Measurements from ENCODE around the gene GET4.
"Not testable (repeated sequence)": the region's sequence is repeated elsewhere in the genome, so short reads cannot be mapped to it uniquely, and the experiment has no call there.

GET4 gene

DNA sequence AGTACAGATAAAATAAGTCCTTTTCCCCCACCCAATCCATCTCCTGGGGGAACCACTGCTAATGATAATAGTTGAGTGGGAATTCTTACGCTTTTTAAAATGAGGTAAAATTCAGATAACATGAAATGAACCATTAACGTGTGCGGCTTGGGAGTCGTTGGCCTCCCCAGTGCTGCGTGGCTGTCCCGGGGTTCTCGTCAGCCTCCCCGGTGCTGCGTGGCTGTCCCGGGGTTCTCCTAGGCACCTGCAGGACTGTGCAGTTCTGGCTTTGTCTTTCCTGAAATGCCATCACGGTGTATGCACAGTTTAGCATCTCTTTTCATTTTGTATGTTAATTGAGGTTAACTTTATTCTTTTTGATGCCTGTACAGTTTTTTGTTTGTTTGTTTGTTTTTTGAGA is 30.6 kb upstream of the GET4 start:
- no peak for DNase-seq (ENCODE audit: low read depth)

GRCh38 chr7:846958-847650 is 29.2 kb upstream of the GET4 start:
- not testable (repeated sequence) for DNase-seq (ENCODE audit: low read depth)

DNA sequence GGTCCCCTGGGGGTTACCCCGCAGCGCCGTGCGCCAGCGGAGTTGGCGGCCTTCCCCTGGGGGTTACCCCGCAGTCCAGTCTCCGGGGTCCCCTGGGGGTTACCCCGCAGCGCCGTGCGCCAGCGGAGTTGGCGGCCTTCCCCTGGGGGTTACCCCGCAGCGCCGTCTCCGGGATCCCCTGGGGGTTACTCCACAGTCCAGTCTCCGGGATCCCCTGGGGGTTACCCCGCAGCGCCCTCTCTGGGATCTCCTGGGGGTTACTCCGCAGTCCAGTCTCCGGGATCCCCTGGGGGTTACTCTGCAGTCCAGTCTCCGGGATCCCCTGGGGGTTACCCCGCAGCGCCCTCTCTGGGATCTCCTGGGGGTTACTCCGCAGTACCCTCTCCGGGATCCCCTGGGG is 28.6 kb upstream of the GET4 start:
- not testable (repeated sequence) for DNase-seq (ENCODE audit: low read depth)

DNA sequence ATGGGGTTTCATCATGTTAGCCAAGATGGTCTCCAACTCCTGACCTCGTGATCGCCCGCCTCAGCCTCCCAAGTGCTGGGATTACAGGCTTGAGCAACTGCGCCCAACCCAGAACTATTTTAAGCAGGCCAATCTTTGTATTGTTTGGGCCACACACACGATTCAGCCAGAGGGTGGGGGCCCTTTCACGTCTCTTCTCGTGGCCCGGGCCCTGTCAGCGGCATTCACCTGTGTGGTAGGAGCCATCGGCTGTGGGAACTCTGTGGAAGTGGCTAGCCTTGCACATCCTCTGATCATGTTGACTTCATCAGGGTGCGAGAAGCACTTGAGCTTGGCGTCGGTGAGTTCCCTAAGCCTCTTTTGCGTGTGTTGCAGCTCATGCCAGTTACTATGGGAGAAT is 27.2 kb upstream of the GET4 start:
- no peak for DNase-seq (ENCODE audit: low read depth)

- no peak for DNase-seq (ENCODE audit: low read depth)
These were observed 26.6 kb upstream of the GET4 start for GRCh38 chr7:849781-850180.

DNA sequence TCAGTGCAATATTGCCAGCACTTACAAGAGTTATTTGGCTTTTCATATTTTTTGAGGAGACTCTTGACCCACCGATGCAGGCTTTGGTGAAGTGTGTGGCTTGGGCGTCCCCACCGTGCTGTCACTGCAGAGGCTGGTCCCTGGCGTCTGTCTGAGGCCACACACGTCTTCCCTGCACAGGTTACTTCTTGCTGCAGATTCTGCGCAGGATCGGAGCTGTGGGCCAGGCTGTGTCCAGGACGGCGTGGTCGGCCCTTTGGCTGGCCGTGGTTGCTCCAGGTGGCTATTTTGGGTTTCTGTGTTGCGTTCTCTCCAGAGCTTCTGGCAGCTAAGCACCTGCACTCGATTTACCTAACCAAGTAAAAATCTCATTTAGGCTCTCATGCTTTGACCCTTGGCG is 25.1 kb upstream of the GET4 start:
- DNase-seq (ENCODE audit: low read depth): no peak

DNA sequence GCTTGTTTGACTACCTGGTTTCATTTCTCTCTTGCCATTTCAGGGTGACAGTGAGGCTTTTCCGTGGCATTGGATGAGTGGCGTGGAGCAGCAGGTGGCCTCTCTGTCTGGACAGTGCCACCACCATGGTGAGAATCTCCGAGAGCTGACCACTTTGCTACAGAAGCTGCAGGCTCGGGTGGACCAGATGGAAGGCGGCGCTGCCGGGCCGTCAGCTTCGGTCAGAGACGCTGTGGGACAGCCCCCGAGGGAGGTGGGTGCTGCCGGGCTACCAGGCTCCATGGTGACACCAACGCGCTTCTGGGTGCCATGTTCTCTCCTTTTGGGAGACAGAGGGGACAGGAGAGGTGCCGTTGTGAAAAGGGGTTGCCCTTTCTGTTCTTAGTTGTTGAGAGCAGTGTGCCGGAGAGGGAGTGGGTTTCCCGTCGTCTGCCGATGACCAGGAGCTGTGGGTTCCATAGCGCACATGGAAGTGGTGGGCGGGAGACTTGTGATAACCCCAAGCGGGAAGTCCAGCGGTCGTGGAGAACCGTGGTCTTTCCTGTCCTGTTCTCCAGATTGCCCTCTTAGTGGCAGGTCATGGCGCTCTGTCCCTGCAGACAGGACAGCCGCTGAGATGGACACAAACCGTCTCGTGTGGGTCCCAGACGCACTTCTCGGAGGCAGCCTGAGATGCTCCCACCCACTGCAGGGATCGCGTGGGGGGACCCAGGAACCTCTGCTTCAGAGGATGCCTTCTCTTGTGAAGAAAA is 22.8 kb upstream of the GET4 start:
- no peak for DNase-seq (ENCODE audit: low read depth)

- DNase-seq (ENCODE audit: low read depth): no peak
These were observed 22.1 kb upstream of the GET4 start for GRCh38 chr7:854118-854775.

DNA sequence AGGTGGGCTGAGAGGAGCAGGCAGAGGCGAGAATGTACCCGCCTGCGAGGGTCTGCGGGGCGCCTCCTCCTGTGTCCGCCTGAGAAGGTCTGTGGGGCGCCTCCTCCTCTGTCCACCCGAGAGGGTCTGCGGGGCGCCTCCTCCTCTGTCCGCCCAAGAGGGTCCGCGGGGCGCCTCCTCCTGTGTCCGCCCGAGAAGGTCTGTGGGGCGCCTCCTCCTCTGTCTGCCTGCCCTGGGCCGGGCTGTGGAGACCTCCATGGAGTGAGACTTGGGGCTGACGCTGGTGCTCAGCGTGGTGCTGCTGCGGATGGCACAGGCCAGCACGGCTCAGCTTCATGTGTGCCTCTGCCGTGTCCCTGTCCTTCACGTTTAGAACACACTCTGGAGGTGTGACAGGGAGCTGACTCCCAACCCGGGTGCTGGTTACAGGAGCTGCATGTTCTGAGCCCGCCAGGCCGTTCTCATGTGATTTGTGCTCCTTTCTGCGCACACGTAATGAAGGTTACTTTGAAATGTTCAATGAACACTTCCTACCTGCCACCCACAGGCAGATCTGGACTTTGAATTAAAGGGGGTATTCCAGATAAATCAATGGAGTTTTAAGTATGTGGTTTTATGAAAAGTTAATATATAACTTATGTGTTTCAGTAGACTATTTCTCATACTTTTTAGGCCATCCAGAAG is 20.5 kb upstream of the GET4 start:
- no peak for DNase-seq (ENCODE audit: low read depth)

DNA sequence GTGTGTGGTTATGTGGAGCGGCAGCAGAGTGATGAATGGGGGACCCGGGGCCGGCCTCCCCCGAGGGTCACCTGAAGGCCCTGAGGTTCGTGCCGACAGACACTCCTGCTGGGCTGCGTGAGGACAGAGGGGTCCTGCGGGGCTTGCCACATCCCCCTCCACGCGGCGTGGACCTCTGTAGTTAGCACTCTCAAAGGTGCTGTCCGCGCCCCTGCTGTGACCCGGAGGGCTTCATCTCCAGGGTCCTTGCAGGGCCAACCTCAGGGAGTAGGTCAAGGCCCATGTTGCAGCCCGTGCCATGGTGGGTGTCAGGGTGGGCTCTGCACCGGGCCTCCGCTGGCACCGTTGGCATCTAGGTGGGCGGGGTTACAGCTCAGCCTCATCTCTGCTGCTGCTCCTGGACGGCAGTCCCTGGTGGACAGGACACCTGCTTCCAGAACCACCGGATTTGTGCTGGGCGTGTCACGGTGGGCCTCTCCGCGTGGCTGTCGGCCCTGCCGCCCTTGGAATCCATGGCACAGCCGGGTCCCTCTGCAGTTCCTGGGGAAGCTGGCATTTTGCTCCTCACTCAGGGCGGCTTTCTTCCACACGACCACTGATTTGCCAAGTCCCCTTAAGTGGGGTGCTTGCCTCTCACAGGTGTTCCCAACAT is 19.8 kb upstream of the GET4 start:
- DNase-seq (ENCODE audit: low read depth): no peak

GRCh38 chr7:857661-858060 is 18.7 kb upstream of the GET4 start:
- DNase-seq (ENCODE audit: low read depth): no peak

- no peak for DNase-seq (ENCODE audit: low read depth)
These were observed 16.9 kb upstream of the GET4 start for GRCh38 chr7:859359-860030.

GRCh38 chr7:860149-860548 is 16.2 kb upstream of the GET4 start:
- no peak for DNase-seq (ENCODE audit: low read depth)

DNA sequence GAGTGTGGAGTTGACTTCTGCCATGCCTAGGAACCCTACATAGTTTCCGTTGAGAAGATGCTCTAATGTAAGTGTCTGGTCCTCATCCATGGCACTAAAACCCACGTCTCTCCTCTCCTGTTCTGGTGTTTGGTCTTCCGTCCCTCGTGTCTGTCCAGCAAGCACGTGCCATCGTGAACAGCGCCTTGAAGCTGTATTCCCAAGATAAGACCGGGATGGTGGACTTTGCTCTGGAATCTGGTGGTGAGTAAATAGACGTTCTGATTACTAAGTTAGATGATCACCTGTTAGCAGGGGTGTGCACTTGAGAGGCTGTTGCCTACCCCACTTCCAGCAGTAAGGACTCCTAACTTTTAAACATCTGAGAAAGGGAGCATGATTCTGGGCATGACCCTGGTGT is 15.1 kb upstream of the GET4 start:
- no peak for DNase-seq (ENCODE audit: low read depth)

DNA sequence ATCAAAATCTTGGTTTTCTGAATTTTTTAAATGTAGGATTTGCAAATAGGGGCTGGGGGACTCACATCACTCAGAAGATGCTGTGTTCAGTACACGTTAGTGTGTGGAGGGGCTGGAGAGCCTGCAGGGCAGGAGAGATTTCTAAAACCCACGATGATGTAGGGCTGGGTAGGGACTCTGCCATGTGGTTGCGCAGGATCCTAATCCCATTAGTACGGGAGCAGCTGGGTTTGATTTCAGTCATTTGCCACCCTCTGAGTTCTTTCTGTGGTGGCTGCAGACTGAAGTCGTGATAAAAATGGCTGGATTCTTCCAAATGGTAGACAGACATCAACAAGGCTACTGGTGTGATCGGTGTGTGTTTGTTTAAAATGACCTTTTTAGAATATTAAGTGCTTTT is 14.2 kb upstream of the GET4 start:
- DNase-seq (ENCODE audit: low read depth): no peak

DNA sequence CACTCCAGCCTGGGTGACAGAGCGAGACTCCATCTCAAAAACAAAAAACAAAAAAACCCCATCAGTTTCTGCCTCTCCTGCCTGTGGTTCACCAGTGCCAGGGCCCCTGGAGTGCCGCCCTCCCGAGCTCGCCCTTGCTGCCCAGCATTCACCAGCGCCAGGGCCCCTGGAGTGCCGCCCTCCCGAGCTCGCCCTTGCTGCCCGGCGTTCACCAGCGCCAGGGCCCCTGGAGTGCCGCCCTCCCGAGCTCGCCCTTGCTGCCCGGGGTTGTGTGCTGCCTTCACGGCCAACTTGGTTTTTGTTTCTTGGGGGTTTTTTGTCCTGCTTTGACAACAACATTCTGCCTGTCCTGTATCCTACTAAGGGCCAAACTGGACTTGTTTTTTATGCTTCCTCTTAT is 13.2 kb upstream of the GET4 start:
- DNase-seq (ENCODE audit: low read depth): no peak

- DNase-seq (ENCODE audit: low read depth): no peak
These were observed 10.4 kb upstream of the GET4 start for GRCh38 chr7:865921-866320.

DNA sequence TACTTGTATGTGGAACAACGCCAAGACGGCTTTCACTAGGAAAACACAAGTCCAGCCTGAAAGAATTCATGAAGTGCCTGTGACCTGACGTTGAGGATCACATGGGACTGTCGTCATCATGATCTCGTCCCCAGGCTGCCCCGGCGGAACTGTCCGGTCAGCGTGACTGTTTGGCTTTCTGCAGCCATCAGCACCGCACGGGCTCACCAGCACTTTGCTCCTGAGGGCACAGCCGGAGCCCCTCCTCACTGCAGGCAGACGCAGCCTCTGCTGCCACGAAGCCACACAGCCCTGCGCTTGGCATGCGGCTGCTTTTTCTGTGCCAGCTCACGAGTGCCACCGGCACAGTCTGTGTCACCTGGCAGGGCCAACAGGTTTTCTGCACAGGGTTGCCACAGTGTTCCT is 9.4 kb upstream of the GET4 start:
- DNase-seq (ENCODE audit: low read depth): no peak

GRCh38 chr7:867406-868188 is 8.8 kb upstream of the GET4 start:
- DNase-seq (ENCODE audit: low read depth): no peak

DNA sequence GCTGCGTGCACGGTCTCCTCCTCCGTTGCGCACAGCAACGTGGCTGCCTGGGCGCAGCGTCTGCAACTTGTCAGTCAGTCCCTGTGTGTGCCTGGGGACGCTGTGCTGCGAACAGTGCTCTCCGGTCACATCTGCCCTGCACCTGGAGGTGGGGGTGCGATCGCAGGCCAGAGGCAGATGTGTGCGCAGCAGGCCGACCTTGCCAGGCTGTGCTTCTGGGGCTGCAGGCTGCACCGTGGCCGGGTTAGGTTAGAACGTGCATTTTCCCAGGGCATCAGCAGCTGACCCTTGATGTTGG is 8.2 kb upstream of the GET4 start:
- no peak for DNase-seq (ENCODE audit: low read depth)

- no peak for DNase-seq (ENCODE audit: low read depth)
These were observed 7.0 kb upstream of the GET4 start for GRCh38 chr7:869348-869747.

All from activated T-helper 1 cell treated with Interleukin-2 at 50 U/mL for 16 hours (primary cell).